NCI-H748 (cell line): Measurements from ENCODE around the gene SET.

Experiments used
- DNase-seq: peaks from one replicate; lab custom pipeline; 2025; ENCODE audit not compliant: unreplicated experiment; lab: John Stamatoyannopoulos, UW

The SET gene

DNA sequence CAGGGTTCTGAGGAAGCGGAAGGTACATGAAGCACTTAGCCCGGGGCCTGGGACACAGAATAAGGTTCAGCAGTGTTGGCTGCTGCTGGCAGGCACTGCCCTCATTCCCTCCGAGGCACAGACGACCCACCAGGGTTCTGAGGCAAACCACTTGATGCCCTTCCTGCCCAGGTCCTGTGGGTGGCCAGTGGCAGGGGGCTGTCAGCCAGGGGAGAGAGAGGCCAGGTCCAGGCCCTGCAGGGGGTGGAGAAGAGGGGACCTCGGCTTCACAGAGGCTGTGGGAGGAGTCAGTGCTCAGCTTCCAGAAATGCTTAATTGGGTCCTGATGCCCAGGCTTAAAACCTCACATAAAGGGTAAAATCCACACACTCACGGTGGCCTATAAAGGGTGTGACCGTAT, 39.3 kb downstream of the SET start:
- no peak for DNase-seq

DNA sequence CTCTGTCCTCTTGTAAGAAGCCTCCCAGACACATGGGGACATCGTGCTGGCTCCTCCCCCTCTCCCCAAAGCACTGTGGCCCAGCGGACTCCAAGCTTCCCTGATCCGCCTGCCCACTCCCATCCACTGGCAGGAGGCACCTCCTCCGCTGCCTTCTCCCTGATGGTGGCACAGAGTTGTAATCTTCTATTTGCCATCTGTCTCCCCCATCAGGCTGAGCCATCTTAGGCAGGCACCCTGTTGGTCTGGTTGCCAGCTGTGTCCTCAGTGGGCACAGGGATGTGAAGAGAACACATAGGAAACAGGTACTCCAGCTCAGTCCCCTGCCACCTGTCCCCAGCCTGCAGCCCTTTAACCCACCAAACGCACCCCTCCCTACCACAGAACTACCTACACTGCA, 40.3 kb downstream of the SET start:
- no peak for DNase-seq

DNA sequence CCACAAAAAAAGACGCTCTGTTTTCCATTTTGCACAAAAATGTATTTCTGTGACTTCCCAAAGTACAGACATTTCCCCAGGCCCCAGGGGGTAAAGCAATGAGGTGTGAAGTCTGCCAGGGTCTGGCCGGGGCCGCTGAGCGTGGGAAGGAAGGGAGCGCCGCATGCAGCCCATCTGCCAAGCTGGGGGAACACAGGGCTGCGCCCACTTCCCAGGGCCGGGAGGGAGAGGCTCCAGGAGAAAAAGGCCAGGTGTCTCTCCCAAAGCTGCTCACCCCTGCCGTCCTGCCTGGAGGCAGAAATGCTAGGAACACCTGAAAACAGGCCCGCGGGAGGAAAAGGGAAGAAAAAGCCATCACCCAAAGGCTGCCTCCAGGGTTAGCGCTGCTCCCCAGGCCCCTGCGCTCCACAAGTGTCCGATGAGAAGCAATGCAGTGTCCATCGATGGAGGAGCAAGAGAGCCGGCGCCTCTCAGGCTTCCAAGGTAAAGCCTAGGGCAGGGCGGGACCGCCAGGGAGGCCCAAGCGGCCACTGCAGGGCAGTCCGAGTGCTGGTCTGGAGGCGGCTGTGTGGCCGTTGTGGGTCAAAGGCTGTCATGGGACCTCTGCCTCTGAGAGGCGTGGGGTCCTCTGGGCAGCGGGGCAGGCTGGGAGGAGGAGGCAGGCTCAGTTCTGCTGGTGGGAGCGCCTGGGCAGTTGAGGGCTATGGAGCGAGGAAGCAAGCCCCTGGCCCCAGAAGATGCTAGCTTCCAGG, 40.9 kb downstream of the SET start:
- no peak for DNase-seq

DNA sequence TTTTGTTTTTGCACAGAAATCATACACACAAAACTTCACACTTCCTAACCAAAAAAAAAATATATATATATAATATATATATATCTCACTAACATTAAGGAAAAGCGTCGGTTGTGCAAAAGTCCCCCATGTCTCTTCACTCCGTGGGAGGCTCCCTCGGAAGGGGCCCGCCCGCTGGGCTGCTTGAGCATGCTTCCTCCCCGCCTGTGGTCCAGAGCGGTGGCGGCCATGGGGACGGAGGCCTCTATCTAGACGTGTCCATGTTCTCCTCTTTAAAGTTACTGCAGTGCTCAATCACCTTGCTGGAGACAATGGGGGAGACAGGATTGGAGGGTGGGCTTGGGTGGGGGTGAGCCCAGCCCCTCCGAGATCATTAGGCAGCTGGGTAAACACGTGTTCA, 42.1 kb downstream of the SET start:
- DNase-seq = no peak

DNA sequence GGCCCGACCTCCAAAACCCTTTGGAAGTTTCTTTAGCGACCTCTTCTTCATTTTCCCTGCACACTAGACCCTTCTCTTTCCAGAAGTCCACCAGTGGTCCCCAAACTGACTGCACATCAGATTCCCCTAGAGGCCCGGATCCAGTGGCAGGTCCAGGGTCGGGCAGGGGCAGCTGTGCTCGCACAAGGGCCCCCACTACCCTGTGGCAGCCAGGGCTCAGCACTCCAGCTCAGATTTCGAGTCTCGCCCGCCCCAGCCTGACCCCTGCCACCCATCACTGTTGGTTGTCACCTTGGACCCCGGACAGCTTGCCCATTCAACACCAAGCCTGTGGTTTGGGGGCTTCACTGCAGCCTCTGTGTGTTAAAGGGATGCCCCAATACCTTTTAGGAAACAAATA, 42.7 kb downstream of the SET start:
- no peak for DNase-seq

DNA sequence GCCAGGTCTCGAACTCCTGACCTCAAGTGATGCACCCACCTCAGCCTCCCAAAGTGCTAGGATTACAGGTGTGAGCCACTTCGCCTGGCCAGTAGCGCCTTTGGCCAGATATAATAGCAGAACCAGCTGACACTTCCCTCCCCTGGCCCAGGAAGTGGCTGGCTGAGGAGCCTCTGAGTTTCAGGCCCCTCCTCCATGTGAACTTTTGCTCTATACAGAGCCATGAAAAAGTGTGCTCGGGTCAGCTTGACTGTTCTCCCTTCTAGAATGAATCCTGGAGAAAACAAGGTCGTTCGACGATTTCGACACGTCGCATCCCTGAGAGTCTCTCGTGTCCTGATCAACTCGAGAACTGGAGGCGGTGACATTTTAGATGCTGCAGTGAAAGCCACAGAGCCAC, 43.6 kb downstream of the SET start:
- no peak for DNase-seq

DNA sequence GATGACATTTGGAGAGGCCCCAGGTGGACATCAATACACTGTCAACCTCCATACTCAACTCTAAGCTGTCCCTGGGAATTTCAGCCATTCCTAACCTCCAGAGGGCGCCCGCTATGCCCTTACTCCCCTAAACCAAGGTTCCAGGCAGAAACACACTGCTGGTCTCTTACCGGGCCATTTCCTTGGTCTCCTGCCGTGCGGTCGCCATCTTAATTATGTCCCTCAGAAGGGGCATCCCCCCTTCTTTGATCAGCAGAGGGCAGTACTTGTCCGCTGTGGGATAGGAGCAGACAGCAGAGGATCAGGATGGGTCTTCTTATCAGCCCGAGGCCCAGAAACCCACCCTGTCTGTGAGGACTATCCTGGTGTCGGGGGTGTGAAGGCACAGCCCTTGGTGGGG, 44.2 kb downstream of the SET start:
- DNase-seq = peak; percentile 93

DNA sequence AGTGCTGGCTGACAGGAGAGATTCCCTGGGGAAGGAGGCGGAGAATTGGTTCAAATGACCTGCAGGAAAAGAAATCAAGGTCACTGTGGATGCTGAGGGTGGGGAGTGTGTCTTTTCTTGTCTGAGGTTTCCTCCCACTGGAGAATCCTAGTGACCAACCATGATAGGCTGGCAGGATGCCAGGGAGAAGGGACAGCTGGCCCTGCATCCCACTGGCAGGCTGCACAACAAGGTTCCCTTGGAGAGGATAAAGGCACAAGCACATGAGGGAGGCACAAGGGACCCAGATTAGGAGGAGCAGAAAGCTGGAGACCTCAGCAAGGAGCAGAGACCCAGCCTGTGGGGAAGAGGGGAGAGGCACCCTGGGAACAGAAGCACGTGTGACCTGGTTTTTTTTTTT, 46.4 kb downstream of the SET start:
- DNase-seq = peak; percentile 26

DNA sequence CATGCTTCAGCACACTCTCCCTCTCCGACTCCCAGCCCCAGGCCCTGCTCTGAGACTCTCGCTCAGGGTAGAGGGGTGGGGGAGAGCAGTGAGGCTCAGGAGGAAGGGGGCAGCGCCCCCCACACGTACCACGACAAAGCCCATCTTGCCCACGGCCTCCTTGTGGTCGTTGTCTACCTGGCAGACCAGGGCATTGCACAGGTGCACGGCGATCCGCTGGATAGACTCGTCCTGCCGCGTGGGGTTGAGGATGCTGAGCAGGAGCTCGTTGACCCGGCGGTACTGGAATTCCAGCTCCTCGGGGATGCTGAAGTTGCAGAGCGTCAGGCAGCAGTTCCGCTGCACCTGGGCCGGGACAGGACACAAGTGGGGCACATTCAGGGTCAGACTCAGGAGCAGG, 53.4 kb downstream of the SET start:
- no peak for DNase-seq

DNA sequence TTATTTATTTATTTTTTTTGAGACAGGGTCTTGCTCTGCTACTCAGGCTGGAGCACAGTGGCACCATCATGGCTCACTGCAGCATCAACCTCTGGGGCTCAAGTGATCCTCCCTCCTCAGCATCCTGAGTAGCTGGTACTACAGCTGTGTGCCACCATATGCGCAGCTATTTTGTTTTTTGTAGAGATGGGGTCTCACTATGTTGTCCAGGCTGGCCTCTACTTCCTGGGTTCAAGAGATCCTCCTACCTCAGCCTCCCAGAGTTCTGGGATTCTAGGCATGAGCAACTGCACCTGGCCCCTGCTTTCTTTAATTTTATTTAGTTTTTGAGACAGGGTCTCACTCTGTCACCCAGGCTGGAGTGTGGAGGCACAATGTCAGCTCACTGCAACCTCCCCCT, 54.4 kb downstream of the SET start:
- no peak for DNase-seq
